ENCODE measurements around the gene ENDOV. TPM values are rescaled to one million over a fixed set of nuclear protein-coding genes. Genes with fewer than 3 reads are reported as not detected.
A peak's percentile ranks its signal among the peaks of the same experiment; 100 is the strongest.

Gene ENDOV
- 15.2 and 17.3 TPM in 2 replicates for total RNA-seq

DNA sequence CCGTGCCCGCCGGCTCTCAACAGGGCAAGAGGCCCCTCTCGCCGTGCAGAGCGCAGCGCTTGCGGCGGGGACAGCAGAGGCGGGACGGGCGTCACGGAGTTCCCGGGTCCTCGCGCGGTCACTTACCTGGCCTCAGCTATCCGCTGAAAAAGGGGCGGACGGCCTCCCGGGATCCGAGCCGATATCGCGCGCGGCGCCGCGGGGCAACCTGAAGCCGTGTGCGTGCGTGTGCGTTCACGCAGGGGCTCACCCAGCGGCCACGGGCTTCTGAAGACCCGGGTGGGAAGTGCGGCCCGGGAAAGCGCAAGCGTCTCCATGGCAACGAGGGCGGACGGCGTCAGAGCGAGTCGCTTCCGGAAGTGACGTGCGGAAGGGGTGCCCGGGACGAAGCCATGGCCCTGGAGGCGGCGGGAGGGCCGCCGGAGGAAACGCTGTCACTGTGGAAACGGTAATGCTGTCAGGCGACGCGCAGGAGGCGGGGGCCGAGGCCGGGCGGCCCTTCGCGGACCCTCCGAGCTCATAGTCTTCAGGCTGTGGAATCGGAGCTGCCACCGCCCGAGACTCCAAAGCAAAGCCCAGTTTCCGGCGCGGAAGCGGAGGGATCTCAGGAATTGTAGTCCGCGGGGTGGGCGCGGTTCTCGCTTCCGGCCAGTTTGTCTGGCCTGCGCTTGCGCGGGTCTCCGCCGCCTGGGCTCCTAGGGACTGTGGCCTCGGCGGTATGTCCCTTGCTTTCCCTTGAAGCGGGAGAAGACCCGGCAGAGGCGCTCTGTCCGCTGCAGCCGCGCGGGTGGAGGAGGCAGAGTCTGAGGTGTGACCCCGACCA is at the start of gene ENDOV:
TSS of gene ENDOV (plus strand) at position 365 of the 823 bp plus-strand sequence. CDS start at position 393, 28 bp downstream.

DNA sequence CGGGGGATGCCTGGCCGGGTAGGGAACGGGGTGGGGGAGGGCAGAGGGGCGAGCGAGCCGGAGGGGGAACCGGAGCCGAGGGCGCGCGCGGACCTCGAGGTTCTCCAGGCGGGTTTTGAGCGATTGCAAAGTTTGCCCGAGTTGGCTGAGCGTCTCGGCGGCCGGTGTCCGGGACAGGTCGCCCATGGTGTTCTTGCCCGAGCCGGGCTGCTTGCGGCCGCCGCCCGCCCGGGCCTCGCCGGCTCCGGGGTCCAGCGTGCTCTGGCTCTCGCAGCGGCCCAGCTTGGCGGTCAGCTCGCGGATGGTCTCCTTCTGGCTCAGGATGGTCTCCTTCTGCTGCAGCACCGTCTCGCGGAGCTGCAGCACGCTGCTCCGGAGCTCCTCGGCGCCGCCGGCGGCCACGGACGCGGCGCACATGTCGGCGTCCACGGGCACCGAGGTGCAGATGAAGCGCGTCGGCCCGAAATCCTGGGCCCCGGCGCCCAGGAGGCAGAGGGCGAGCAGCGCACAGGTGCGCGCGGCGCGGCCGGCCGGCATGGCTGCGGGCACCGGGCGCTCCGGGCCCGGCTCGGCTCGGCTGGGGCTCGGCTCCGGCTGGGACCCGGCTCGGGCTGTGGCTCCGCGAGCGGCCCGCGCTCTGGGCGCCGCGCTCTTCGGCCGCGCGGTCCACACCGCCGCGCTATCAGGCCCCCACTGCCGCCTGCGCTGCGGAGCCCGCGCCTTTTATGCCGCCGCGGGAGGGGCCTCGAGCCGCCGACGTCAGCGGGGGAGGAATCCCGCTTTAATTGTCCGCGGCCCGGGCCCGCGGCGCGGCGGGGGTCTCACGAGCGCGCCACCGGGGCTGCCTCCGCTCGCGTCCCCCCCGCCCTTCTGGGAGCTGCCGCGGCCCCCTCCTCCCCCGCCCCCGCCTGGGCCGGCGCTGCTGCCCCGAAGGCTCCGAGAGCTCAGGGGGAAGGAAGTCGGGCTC is 61.2 kb downstream of the ENDOV start, which contains the start of gene NPTX1:
TSS of gene NPTX1 (minus strand) at position 698 of the 967 bp plus-strand sequence. CDS start at position 537, 161 bp downstream.

Small RNAs within 50 kb of the gene (small RNA-seq; reads per million reads assigned to genes)
- 0.76 reads per million, percentile 29 among the genes with 10 or more reads in this experiment for gene MIR4730

Other genes with a start within 250 kb of the ENDOV start
- gene CARD14, start 245.1 kb upstream of the ENDOV start, total RNA-seq: under 0.01 and 0.13 TPM in 2 replicates
- 21.6 and 32.3 TPM in 2 replicates for gene SGSH, start 194.8 kb upstream of the ENDOV start, total RNA-seq
- gene SLC26A11, start 194.7 kb upstream of the ENDOV start, total RNA-seq: 11.5 and 15.9 TPM in 2 replicates
- gene RNF213, start 154.3 kb upstream of the ENDOV start, total RNA-seq: 144 and 152 TPM in 2 replicates
- gene NPTX1, start 61.4 kb downstream of the ENDOV start, total RNA-seq: 0.11 and 0.13 TPM in 2 replicates
- 24.4 and 27.0 TPM in 2 replicates for gene RPTOR, start 129.7 kb downstream of the ENDOV start, total RNA-seq